Activated CD4-positive, alpha-beta T cell treated with anti-CD3 and anti-CD28 coated beads, Interleukin-2, amount 50 U/mL, for 4 hours (primary cell): ENCODE data around the gene ARHGAP26.
"Not testable (repeated sequence)": the region's sequence is repeated elsewhere in the genome, so short reads cannot be mapped to it uniquely, and the experiment has no call there.

Experiments
- DNase-seq, 2 experiments: peaks; one replicate each; pipeline ENCODE4 v3.0.0-alpha.2; 2020

Gene ARHGAP26

DNA sequence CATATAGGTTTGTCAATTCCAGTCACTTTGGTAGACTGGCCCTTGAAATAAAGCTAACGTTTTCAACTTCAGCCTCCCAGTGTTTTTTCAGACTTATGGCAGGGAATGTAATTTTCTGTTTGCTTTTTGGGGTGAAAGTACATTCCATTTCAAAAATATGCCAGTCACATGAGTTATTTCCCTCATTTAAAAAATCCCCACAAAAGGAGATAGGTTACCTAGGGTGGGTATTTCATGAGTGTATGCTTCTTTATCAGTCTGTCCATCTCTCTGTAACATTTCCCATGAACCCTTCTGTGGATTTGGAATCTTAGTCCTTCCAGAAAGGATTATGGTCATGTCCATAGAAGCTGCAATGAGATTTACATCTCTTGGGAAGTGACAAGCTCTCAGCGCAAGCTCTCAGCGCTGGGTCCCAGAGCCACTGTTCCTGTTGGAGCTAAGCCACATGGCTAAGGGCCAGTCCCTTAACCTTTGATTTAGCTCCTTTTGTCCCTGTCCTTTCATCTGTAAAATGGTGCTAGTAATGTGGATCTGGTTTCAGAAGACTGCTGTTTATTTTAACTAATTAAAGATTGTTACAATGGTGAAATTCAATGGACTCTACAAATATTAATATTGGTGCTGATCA lies 338.4 kb downstream of the ARHGAP26 start:
- DNase-seq: no peak

DNA sequence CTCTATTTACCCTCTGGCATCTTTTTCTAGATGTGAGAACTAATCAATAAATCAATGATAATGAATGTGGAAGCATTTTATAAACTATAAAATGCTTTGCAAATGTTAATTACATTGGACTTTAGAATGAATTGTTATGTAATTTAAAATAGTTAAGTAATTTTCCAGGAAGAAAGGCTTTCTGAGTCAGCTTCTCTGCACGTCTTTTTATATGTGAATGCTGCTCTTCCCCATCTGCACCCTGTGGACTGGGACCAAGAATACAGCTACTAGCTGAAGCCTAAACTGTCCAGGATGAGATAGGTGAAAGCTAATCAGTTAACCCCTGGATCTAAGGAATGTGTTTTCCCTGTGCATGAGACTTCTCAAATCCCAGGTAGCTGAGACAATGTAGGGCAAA lies 340.4 kb downstream of the ARHGAP26 start:
- DNase-seq: no peak

DNA sequence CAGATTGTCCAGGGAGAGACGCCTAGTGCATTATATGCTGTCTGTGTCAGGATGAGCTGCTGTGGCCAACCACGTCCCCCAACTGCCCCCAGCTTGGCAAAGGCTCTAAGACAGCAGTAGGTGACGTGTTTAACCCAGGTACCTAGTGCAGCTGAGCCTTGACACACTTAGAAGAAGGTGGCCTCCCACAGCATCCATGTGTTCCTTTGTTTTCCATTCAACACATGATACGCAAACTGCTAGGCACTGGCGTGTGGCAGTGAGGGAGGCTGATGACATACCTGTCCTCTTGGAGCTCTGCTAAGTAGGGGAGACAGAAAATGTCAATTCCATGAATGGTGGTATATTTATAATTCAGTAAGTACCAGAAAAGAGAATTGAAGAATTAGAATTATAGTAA lies 341.6 kb downstream of the ARHGAP26 start:
- no peak for DNase-seq

DNA sequence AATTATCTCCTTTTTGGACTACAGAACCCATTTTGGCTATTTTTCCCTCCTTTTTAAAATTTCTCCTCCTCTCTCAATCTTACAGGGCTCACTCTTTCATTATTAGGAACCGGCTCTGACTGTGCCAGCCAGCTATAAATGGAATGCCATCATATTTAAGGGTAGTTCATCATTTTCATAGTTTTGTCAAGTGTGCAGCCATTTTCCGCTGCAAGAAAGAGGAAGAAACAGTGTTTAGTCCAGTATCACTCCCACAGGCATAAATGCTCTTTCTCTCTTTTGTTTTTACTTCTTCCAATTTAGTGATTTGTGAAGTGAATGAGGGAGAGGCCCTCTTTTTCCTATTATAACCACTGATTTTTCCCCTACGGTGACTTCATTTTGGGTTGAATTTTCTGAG lies 343.3 kb downstream of the ARHGAP26 start:
- DNase-seq: no peak

DNA sequence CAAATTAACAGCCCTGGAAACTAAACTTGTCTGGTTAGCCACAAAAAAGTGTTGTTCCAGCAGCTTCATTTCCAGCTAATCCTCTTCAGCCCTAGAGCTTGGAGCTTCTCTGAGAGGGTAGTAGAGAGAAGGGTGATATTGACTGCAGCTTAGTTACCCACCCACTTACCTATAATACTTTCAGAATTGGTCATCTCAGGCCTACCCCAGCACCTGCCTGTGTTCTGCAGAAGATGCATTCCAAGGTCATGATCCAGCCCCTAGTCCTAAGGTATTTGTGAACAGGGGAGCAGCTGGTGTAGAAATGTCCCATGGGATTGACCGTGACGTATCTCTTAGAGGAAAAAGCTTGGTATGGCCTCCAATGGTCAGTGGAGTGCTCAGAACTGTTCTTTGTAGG lies 344.3 kb downstream of the ARHGAP26 start:
- DNase-seq: no peak

DNA sequence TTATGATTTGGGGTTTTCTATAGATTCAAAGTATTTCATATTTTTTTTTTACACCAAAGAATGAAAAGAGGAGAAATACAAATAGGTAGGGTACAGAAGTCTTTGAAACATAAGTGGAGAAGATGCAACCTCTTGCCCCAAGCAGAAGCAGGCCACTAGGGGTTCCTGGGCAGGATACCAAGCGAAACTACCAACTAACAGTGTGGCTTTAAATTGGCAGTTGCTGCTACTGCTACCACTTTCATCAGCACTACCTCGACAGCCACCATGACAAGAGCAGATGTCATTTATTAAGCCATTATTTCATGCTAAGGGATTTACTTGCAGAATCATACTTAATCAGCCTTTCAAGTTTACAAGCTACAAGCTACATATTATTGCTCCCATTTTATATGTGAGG lies 345.2 kb downstream of the ARHGAP26 start:
- no peak for DNase-seq

DNA sequence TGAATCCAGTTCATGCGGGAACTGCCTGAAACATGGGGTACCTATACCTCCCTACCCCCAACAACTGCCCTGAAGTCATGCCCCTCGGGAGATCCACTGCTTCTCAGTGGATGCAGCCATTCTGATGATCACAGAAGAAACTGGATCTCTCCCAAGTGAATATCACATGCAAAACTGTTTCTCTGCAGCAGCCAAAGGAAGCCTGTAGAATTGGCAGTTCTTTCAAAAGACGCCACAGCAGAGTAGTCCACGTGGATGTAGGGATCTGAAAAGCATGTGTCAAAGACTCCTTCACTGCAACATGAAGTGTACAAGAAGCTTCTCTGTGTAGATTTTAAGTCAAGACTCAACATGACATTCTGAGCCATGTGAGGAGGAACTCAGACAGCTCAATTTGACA lies 346.6 kb downstream of the ARHGAP26 start:
- no peak for DNase-seq

DNA sequence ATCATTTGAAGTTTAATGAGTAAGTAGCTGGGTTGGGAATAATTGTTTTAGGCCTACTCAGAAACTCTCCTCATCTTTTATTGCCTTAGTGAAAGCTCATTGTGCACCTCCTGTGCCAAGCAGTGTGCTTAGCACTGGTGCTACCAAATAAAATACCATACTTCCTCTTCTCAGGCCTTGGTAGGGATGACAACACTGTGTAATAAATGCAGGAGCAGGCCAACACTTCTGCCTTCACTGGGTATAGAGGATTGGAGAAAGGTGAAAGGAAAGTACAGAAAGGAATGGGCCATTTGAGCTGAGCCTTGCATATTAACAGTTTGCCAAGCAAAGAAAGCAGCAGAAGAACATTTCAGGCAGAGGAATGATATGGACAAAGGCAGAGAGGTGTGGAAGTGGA lies 347.6 kb downstream of the ARHGAP26 start:
- no peak for DNase-seq

DNA sequence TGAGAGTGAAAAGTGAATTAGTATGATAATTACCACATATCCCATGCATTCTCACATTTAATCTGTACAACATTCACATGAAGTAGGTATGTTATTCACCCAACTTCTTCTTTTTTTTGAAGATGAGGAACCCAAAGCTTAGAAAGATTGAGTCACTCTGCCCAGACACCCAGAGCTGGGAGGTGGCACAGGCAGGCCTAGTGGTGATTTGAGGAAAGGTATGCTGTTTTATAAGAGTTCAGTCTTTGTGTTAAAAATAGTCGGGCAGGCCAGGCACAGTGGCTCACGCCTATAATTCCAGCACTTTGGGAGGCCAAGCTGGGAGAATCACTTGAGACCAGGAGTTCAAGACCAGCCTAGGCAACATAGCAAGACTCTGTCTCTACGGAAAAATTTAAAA lies 348.0 kb downstream of the ARHGAP26 start:
- DNase-seq: no peak

DNA sequence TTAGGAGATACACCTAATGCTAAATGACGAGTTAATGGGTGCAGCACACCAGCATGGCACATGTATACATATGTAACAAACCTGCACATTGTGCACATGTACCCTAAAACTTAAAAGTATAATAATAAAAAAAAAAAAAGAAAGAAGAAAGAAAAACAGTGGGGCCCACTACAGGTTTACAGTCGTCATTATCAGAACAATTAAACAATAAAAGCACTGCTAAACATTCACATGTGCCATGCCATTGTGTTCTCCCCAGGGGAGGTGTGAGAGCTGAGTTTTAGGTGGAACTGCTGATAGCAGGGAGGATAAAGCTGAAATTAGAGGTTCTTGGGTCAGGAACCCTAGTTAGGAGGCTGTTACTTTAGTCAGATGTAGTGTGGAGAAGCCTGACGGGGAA lies 348.6 kb downstream of the ARHGAP26 start:
- DNase-seq: not testable (repeated sequence)

DNA sequence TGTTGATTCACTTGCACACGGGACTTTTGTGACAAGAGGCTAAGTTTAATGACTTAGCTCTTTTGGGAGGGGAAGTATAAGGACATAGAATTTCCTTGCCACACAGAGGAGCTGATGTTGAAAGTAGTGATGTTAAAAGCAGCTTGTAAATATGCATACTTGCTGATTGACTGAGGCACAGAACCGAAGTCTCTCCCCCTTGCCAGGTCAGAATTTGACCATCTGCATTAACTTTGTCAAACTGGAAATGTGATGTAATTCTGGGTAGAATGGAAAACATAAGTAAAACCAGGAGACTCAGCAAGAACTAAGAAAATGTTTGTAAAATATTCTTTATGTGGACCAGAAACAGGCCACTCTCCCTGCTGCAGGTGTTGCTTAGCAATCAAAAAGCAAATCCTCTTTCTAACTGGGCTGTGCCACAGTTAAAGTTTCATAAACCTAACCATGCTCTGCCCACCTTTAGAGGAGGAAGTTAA lies 349.2 kb downstream of the ARHGAP26 start:
- DNase-seq: no peak

DNA sequence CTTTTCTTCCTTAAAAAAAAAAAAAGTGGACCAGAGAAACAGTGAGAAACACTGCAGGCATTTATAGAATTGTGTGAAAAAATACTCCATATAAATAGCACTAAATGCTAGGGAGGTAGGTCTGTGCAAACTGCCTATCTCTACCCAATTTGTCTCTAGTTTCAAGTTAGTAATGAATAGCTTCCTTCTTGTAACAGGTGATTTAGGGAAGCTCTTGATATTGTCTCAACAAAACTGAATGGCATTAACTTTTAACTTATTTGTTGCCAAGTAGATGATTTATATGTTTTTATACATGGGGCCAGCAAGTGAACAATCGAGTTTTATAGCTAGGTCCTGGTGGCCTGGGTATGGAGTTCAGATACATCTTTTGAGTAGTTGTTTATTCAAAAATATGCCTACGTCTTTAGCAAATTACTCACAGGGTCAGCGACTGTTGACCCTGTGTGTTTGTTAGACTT lies 349.7 kb downstream of the ARHGAP26 start:
- no peak for DNase-seq

DNA sequence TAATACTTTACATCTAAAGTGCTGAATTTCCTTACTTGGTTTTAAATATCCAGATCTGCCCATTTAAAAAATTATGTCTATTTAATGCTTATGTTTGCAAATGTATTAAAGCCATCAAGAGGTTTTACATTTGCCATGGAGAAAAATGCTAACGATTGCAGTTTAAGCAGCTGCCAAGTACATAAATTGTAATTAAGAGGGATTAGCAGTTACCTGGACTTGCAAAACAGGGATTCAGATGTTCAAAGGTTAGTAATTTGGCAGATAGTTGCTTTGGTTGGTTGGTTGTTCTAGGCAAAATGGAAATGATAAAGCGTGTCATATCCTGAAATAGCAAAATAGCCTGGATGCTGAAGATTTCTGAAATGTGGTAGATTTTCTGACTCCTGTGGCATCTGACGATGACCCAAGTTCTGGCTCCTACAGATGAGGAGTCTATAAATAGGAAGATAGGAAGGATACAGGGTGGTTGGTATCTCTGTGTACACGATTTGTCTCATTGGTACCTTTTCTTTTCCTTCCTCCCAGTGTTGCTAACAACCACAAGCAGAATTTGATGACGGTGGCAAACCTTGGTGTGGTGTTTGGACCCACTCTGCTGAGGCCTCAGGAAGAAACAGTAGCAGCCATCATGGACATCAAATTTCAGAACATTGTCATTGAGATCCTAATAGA lies 350.4 kb downstream of the ARHGAP26 start:
- DNase-seq: no peak

DNA sequence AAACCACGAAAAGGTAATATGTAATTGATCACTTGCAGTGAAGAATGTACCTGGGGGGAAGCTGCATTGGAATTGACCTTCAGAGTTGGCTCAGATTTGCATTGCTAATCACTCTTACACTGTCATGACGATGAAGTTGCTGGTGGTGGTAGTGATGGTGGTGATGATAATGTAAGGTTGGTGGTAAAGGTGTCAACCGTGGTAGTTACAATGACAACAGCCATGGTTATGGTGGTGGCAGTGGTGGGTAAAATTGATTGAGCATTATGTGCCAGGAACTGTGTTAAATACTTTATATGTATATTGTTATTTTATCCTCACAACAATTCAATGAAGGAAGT lies 350.9 kb downstream of the ARHGAP26 start:
- no peak for DNase-seq

DNA sequence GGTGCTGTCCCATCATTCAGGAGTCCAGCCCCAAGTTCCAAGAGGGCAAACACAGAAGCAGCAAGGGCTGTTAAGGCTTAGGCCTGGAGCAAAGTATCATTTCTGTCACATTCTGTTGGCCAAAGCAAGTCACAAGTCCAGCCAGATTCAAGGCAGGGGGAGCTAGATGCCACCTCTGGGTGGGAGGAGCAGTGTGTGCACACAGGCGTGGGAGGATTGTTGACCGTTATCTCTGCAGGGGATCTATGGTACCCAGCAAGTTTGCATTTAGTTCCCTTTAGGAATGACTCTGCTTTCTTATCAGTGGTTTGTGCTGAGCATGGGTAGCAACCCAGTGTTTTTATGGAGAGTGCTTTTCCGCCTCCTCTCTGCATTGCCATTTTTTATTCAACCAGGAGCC lies 354.4 kb downstream of the ARHGAP26 start:
- no peak for DNase-seq

DNA sequence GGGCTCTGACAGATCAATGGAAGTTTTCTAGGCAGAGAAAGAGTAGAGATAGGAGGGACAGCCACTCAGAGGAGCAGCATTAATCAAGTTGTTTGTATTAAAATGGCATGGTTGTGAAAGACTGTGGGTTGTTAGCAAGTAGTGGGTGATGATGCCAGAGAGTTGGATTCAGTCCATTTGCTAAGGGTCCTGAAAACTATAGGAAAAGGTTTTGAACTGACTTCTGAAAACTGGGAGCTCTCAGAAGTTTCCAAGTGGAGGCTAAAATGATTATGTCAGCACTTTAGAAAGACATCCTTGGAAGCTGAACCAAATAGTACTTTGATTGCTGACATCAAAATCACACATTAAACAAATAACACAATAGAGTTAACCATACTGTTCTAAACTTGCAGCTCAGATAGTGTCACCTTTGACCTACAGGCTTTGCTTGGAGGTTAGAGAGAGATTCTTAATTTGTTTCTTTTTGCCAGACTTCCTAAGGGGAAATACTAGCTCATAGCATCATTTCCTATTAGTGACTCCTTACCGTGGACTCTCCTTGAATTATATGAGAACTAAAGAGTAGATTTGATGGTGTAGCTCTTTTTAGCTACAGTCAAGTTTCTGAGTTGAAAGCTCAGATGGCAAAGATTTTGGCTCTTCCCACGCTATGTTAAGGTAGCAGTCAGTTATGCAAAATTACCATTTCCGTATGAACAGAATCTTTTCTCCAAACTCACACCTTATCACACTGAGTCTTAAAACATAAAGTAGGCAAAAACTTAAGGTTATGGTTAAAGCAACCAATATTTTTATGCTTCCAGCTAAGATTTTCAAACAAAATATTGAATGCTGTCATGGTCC lies 356.2 kb downstream of the ARHGAP26 start:
- no peak for DNase-seq

DNA sequence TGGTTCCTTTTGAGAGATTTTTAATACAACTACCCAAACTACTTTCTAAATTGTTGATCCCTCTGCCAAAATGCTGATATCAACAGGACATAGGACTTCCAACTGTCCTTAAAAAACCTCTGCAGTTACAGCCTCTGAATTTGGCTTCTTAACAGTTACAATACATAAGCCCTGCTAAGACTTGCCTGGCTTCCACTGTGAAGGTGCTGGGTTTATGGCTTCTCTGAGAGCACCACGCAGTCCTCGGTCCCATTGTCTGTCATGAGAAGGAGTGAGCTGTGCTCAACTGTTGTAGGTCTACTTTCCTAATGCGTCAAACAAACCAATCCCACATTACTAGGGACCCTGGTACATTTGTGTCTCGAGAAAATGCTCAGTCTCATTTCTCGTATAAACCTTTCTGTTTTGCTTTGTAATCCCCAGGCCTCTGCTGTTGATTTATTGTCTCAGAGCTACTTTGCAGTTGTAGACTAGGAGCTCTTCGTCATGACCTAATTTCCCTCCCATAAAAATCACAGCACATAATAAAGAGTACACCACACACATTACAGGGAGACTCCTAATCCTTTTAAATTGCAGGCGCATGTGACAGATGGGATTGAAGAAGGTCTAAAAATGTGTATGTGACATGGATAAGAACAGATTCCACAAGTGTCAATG lies 358.4 kb downstream of the ARHGAP26 start:
- no peak for DNase-seq

DNA sequence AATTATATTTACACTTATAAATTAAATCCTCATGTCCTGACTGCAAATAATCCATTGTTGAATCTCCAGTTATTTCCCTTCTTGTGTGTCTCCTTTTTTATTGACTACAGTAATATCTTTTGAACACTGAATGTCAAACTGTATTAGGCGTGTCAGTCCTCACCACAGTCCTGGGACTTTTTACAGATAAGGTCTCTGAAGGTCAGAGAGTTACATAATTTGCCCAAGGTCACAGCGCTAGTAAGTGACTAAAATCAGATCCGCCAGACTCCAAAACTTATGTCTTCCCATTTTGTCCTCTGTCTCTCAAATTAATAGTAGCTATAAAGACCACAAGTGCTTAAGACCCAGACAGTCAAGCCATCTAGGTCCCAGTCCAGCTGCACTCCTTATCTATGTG lies 359.0 kb downstream of the ARHGAP26 start:
- no peak for DNase-seq

DNA sequence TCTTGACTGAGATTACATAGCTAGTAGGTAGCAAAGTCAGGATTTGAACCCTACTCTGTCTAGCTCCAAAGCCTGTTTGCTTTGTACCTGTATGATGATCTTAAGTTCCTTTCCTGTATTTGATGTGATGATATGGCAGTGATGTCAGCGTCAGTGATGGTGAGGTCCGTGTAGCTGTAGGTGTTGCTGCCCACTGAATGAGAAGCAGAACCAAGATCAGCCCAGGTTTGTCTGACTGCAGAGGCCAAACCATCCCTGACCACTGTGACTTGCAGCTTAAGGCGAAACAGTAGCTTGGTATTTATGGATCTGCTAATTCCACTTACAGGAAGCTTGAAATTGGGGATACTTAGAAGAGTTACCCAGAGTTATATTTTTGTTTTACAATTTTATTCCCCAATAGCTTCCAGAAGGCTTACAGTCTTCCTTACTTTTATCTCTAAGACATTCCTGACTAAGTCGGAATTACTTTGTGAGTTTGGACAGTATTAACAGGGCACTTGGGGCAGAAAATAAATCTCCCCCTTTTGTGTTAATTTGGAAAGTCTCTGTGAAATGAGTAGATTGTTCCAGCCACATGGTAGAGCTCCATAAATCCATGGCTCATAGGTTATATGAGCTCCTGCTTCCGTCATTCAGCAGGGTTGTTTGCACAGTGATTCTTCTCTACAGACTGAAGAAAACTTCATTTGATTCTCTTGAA lies 359.9 kb downstream of the ARHGAP26 start:
- no peak for DNase-seq

DNA sequence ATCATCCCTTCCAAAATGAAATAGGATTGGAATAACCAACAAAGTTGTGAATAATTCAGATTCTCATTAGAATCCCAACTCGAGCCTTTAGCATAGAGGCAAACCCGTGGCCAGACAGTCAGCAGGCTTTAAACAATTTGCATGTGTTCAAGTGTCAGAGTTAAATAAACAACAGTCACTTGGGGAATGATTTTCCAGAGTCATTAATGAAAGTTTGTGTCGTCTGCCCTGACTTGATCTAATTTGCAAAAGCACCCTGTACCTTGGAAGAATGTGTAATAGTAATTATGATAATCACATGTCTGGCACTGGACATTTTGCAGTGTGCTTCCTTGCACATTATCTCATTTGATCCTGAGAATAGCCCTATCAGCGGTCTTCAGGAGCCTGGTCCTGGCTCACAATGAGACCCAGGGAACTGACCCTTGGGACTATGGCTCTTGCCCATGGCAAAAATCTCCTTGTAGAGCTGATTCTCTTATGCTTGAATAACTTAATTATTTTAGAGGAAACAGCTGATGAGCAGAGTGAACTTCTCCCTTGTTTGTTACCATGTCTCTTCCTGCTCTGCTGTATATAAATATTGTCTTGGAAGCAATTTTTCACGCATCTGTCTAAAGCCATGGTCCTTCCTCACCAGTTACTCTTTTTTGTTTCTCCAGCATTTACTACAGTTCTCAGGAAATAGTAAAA lies 360.6 kb downstream of the ARHGAP26 start:
- DNase-seq: no peak

DNA sequence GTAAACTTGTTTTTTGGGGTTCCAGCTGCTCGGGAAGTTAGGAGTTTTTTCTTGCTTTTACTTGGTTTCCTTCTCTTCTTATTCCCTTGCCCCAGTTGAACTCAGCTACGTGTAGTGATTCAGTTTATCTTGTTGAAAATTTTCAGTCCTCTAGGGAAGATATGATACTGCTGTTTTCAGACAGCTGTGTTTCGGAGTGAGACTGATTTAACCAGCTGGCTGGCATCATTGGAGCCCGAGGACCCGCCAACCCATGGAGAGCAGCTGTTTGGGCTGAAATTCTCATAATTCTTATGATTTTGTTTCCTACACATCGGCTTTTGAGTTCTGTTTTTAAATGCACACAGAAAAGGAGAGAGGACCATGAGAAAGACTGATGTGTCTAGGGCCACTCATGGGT lies 361.8 kb downstream of the ARHGAP26 start:
- DNase-seq: no peak

DNA sequence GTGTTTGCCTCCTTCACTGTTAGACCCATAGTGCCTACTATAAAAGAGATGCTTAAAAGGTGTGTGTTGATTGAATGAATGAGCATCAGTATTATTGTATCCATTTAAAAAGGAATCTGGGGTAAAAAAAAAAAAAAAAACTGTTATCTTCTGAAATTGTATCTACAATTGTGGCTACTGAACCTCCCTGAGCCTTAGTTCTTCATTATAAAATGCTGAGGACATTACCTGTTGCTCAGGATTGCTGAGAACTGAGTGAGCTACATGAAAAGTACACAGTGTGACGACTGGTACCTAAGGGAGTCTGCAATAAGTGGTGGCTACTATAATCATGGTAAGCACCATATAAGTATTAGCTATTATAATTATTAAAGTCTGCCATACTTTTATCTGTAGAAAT lies 362.6 kb downstream of the ARHGAP26 start:
- DNase-seq: no peak
